OCI-LY7 (cell line): ENCODE data around the gene ELFN1. TPM values are rescaled to one million over a fixed set of nuclear protein-coding genes. Genes with fewer than 3 reads are reported as not detected.

Experiments used
- BruUV-seq: library from RNA; stranded (reverse); fragments of 400-500 nt; replicated peaks from 2 replicates; lab custom pipeline; 2021; lab: Mats Ljungman, UMichigan
- CTCF ChIA-PET: fragments of 300-600 bp; sonication (Branson Sonifier 250); formaldehyde crosslinking; loops from one replicate; lab custom pipeline; 2022; ENCODE audit warnings: antibody characterized with exemption; ENCODE audit not compliant: unreplicated experiment; lab: Charles Lee
- POLR2A ChIA-PET: fragments of 300-600 bp; sonication (Branson Sonifier 250); formaldehyde crosslinking; loops from one replicate; lab custom pipeline; 2022; ENCODE audit warnings: antibody characterized with exemption; lab: Charles Lee
- DNase-seq: peaks from one replicate; pipeline ENCODE4 v3.0.0-alpha.2; 2015; ENCODE audit warnings: low spot score
- H2AFZ ChIP-seq: fragments of 200-600 bp; sonication (generic), shearing (Covaris generic); 2 replicates; pipeline ENCODE4 v1.6.1; 2014; ENCODE audit warnings: mild to moderate bottlenecking, antibody characterized with exemption, low read length, moderate library complexity
- H3K27ac ChIP-seq: fragments of 200-600 bp; sonication (generic); 2 replicates; pipeline ENCODE4 v1.5.1; 2014; ENCODE audit warnings: mixed run types, low read depth, mild to moderate bottlenecking, moderate library complexity, low read length, inconsistent platforms; ENCODE audit not compliant: poor library complexity, severe bottlenecking
- H3K36me3 ChIP-seq: fragments of 200-600 bp; sonication (generic); 2 replicates; pipeline ENCODE4 v1.6.1; 2014; ENCODE audit warnings: mild to moderate bottlenecking, antibody characterized with exemption, low read length, moderate library complexity, mixed read lengths; ENCODE audit not compliant: insufficient read depth
- H3K4me1 ChIP-seq: fragments of 200-600 bp; sonication (generic); 2 replicates; pipeline ENCODE4 v1.5.1; 2014; ENCODE audit warnings: mild to moderate bottlenecking, low read length; ENCODE audit not compliant: insufficient read depth, poor library complexity, severe bottlenecking
- H3K4me2 ChIP-seq: fragments of 200-600 bp; sonication (generic); 2 replicates; pipeline ENCODE4 v1.6.1; 2014; ENCODE audit warnings: mild to moderate bottlenecking, low read length
- H3K4me3 ChIP-seq: fragments of 200-600 bp; sonication (generic); 2 replicates; pipeline ENCODE4 v1.5.1; 2014; ENCODE audit warnings: mild to moderate bottlenecking, low read depth, low read length; ENCODE audit not compliant: poor library complexity, severe bottlenecking
- H3K79me2 ChIP-seq: fragments of 200-600 bp; sonication (generic); 2 replicates; pipeline ENCODE4 v1.6.1; 2016; ENCODE audit warnings: low read depth, mild to moderate bottlenecking, low read length, moderate library complexity, mixed read lengths; ENCODE audit not compliant: insufficient read depth
- H3K9me2 ChIP-seq: fragments of 200-600 bp; sonication (generic); 2 replicates; pipeline ENCODE4 v1.6.1; 2016; ENCODE audit warnings: mild to moderate bottlenecking, low read length, mixed read lengths; ENCODE audit not compliant: insufficient read depth
- H3K9me3 ChIP-seq: fragments of 200-600 bp; sonication (generic); 2 replicates; pipeline ENCODE4 v1.6.1; 2014; ENCODE audit warnings: mild to moderate bottlenecking, mixed run types, low read length, mixed read lengths
- H4K20me1 ChIP-seq: fragments of 200-600 bp; sonication (generic); 2 replicates; pipeline ENCODE4 v1.6.1; 2014; ENCODE audit warnings: mild to moderate bottlenecking, antibody characterized with exemption, low read length, moderate library complexity, mixed read lengths; ENCODE audit not compliant: insufficient read depth
- EZH2phosphoT487 ChIP-seq: fragments of 200-600 bp; sonication (generic); IDR thresholded peaks from 2 replicates; pipeline ENCODE4 v1.6.1; 2018; ENCODE audit warnings: low read depth, borderline replicate concordance, mild to moderate bottlenecking, mixed run types, antibody characterized with exemption, low read length, moderate library complexity, mixed read lengths
- intact Hi-C: fragments of 100-400 bp; cut with micrococcal nuclease; formaldehyde crosslinking; loops from one replicate; pipeline ENCODE4 v1.10.0; 2022; ENCODE audit not compliant: unreplicated experiment
- total RNA-seq, 2 experiments: library from RNA; depleted of rRNA in 1 of 2; stranded (reverse); fragments of >200 nt in 1 of 2; shearing (Covaris generic) in 1 of 2; gene quantifications; 2 replicates each; pipeline ENCODE4 v1.2.3, GENCODE V29; 2014 to 2022
- TF ChIP-seq, protein P1 (sequence below): fragments of 200-600 bp; sonication (generic); conservative IDR thresholded peaks from 2 replicates; pipeline ENCODE4 v1.5.1; 2014; ENCODE audit warnings: mild to moderate bottlenecking, antibody characterized with exemption, low read length, moderate library complexity, mixed read lengths

Gene ELFN1
- total RNA-seq, 2 experiments from 2014 or later, result not detected

GRCh38 chr7:1695800-1696454 lies 25.9 kb downstream of the ELFN1 start:
- BruUV-seq, result no TSS peak
- DNase-seq, result no peak
- H3K4me2 ChIP-seq, result no peak overlapping the region
- no peak overlapping the region for H3K4me3 ChIP-seq
- H2AFZ ChIP-seq, result no peak overlapping the region
- TF ChIP-seq EZH2phosphoT487, result no peak
- TF ChIP-seq, protein P1, sequence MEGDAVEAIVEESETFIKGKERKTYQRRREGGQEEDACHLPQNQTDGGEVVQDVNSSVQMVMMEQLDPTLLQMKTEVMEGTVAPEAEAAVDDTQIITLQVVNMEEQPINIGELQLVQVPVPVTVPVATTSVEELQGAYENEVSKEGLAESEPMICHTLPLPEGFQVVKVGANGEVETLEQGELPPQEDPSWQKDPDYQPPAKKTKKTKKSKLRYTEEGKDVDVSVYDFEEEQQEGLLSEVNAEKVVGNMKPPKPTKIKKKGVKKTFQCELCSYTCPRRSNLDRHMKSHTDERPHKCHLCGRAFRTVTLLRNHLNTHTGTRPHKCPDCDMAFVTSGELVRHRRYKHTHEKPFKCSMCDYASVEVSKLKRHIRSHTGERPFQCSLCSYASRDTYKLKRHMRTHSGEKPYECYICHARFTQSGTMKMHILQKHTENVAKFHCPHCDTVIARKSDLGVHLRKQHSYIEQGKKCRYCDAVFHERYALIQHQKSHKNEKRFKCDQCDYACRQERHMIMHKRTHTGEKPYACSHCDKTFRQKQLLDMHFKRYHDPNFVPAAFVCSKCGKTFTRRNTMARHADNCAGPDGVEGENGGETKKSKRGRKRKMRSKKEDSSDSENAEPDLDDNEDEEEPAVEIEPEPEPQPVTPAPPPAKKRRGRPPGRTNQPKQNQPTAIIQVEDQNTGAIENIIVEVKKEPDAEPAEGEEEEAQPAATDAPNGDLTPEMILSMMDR, result no peak
- H3K27ac ChIP-seq, result no peak overlapping the region
- no peaks in the 10 kb centered on the region for H3K9me3 ChIP-seq
- H3K9me2 ChIP-seq, result no peaks in the 10 kb centered on the region
- no peaks in the 10 kb centered on the region for H3K36me3 ChIP-seq
- CTCF ChIA-PET, result no interaction called here
- H3K79me2 ChIP-seq, result no peaks in the 10 kb centered on the region
- no peaks in the 10 kb centered on the region for H3K4me1 ChIP-seq
- intact Hi-C loops, result no loop called here
- no peaks in the 10 kb centered on the region for H4K20me1 ChIP-seq
- POLR2A ChIA-PET, result no interaction called here

DNA sequence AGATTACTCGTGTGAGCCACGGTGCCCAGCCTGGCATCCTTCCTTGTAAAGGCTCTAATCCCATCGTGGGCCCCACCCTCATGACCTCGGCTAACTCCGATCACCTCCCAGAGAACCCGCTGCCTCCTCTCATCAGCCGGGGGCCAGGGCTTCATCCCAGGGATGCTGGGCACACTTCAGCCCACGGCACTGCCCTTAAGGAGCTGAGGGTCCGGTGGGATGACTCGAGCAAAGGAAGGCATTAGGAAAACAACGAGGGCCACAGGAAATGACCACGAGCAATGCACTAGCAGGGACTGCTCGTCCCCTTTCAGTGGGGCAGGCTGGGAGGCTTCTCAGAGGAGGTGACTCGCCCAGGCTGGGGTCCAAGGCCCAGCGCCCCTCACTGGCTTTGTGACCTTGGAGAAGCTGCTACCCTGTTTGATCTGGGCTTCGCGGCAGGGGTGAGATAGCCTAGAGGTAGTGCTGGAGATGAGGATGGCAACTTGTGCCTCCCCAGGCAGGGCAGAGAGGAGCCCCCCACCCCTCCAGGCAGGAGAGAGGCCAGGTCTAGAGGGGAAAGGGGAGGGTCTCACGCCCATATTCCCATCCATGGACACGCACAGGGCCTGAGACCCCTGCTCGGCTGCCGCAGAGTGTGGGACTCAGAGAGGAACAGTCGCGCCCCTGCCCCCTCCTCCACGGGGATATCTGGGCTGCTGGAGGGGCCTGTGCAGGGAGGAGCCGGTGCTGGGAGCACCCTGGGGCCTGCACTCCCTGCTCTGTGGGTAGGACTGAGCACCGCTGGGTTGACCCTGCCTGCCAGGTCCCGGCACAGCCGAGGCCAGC lies 26.8 kb downstream of the ELFN1 start:
- CTCF ChIA-PET, result no interaction called here
- Histone ChIP-seq H3K4me1 (no peaks in the 10 kb centered on the region), H2AFZ (no peak overlapping the region), H3K9me2 (no peaks in the 10 kb centered on the region), H3K79me2 (no peaks in the 10 kb centered on the region), H3K27ac (no peak overlapping the region), H3K4me3 (no peak overlapping the region), H3K9me3 (no peaks in the 10 kb centered on the region), H4K20me1 (no peaks in the 10 kb centered on the region), H3K4me2 (no peak overlapping the region), H3K36me3 (no peaks in the 10 kb centered on the region)
- POLR2A ChIA-PET, result no interaction called here
- no TSS peak for BruUV-seq
- TF ChIP-seq, protein P1, result no peak
- TF ChIP-seq EZH2phosphoT487, result no peak
- intact Hi-C loops, result no loop called here
- DNase-seq, result no peak
